PFSK-1 (cell line): ENCODE results near the gene ZNF512B.

Source experiments
- FOXP2 ChIP-seq: optimal IDR thresholded peaks from 2 replicates; pipeline ENCODE3; 2011; ENCODE audit warnings: borderline replicate concordance, control low read depth, inconsistent platforms; ENCODE audit not compliant: insufficient read depth; ENCODE audit errors: extremely low read length, extremely low read depth
- POLR2AphosphoS5 ChIP-seq: IDR thresholded peaks from 2 replicates; pipeline ENCODE4 v1.6.1; 2012; ENCODE audit warnings: low read depth, mild to moderate bottlenecking, control low read depth, low read length, moderate library complexity
- SIN3A ChIP-seq: IDR thresholded peaks from 2 replicates; pipeline ENCODE4 v1.6.1; 2012; ENCODE audit warnings: mild to moderate bottlenecking, low read length, moderate library complexity, borderline replicate concordance; ENCODE audit not compliant: insufficient read depth
- TAF1 ChIP-seq: IDR thresholded peaks from 2 replicates; pipeline ENCODE4 v1.6.1; 2012; ENCODE audit warnings: low read length, control low read depth, borderline replicate concordance; ENCODE audit not compliant: insufficient read depth
- TF ChIP-seq, protein P1 (sequence below), 2 experiments: IDR thresholded peaks; 2 replicates each; pipeline versions ENCODE4 v1.6.1 to v1.8.0; 2011 to 2012; ENCODE audit warnings: low read depth in 2 of 2, low read length in 2 of 2, control low read depth in 1 of 2, inconsistent platforms in 1 of 2, mild to moderate bottlenecking in 1 of 2, moderate library complexity in 1 of 2; ENCODE audit not compliant: insufficient read depth in 1 of 2

The ZNF512B gene

DNA sequence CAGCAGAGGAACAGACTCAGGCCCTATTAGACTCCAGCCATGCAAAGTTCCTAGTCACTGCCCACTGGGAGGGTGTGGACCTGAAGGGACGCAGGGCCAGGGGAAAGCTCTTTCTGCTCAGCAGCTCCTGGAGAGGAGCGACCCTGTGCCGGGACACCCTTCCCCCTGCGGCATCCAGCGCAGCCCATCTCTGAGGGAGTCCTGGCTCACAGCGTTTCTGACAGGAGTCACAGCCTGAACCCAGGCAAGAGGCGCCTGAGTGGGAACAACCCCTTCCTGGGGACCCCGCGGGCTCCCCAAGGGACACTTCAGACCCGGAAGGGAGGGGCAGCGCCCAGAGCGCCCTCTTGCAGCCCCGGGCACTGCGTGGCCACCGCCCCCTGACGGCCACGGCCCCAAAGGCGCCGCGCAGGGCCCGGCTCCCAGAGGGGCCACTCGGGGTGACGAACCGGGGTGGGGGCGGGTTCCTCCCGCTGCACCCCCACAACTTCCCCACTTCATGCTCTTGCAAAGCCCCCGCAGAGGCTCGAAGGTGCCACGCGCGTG is 14.4 kb downstream of the ZNF512B start:
- no peak for TF ChIP-seq TAF1
- no peak for TF ChIP-seq SIN3A
- no peak for TF ChIP-seq POLR2AphosphoS5
- TF ChIP-seq, protein P1, sequence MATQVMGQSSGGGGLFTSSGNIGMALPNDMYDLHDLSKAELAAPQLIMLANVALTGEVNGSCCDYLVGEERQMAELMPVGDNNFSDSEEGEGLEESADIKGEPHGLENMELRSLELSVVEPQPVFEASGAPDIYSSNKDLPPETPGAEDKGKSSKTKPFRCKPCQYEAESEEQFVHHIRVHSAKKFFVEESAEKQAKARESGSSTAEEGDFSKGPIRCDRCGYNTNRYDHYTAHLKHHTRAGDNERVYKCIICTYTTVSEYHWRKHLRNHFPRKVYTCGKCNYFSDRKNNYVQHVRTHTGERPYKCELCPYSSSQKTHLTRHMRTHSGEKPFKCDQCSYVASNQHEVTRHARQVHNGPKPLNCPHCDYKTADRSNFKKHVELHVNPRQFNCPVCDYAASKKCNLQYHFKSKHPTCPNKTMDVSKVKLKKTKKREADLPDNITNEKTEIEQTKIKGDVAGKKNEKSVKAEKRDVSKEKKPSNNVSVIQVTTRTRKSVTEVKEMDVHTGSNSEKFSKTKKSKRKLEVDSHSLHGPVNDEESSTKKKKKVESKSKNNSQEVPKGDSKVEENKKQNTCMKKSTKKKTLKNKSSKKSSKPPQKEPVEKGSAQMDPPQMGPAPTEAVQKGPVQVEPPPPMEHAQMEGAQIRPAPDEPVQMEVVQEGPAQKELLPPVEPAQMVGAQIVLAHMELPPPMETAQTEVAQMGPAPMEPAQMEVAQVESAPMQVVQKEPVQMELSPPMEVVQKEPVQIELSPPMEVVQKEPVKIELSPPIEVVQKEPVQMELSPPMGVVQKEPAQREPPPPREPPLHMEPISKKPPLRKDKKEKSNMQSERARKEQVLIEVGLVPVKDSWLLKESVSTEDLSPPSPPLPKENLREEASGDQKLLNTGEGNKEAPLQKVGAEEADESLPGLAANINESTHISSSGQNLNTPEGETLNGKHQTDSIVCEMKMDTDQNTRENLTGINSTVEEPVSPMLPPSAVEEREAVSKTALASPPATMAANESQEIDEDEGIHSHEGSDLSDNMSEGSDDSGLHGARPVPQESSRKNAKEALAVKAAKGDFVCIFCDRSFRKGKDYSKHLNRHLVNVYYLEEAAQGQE (IDR thresholded peaks at IDR 0.05; ENCODE audit: insufficient read depth in 1 of 2, low read depth in 2 of 2, low read length in 2 of 2): no peak
- no peak for TF ChIP-seq FOXP2

GRCh38 chr20:63953764-63954429 is 15.8 kb downstream of the ZNF512B start:
- no peak for TF ChIP-seq TAF1
- no peak for TF ChIP-seq SIN3A
- TF ChIP-seq, protein P1 (IDR thresholded peaks at IDR 0.05; ENCODE audit: insufficient read depth in 1 of 2, low read depth in 2 of 2, low read length in 2 of 2): no peak
- no peak for TF ChIP-seq FOXP2
- no peak for TF ChIP-seq POLR2AphosphoS5

DNA sequence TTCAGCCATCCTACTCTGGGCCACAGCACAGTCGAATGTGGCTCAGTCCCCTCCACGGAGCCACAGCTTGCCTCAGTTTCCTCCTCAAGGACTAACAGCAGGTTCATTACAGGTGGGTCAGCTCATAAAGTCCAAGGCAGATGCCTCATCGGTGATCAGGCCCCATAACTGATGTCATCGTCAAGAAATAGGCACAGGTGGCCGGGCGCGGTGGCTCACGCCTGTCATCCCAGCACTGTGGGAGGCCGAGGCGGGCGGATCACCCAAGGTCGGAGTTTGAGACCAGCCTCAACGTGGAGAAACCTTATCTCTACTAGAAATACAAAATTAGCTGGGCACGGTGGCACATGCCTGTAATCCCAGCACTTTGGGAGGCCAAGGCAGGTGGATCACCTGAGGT is 17.0 kb downstream of the ZNF512B start:
- no peak for TF ChIP-seq TAF1
- TF ChIP-seq, protein P1 (IDR thresholded peaks at IDR 0.05; ENCODE audit: insufficient read depth in 1 of 2, low read depth in 2 of 2, low read length in 2 of 2): no peak
- no peak for TF ChIP-seq POLR2AphosphoS5
- no peak for TF ChIP-seq SIN3A
- TF ChIP-seq FOXP2: no peak

DNA sequence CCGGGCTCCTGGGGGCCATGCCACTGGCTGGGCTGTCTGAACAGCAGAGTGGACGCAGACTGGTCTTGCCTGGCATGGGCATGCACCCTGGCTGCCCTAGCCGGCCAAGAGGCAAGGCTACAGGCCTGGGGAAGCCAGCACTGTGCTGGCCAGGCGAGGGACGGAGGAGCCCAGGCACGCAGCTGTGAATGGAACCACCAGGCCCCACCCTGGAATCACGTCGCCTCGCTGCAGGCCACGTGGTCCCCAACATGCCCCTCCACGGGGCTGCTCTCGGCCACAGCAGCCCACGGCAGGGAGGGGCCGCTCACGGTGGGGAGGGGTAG is 17.6 kb downstream of the ZNF512B start:
- TF ChIP-seq, protein P1 (IDR thresholded peaks at IDR 0.05; ENCODE audit: insufficient read depth in 1 of 2, low read depth in 2 of 2, low read length in 2 of 2): no peak
- TF ChIP-seq FOXP2: no peak
- no peak for TF ChIP-seq POLR2AphosphoS5
- TF ChIP-seq TAF1: no peak
- no peak for TF ChIP-seq SIN3A
